Body of pancreas (tissue), 4 donors: ENCODE results near the gene PIK3CG. TPM values are rescaled to one million over a fixed set of nuclear protein-coding genes. Genes with fewer than 3 reads are reported as not detected.

Experiments used
- ATAC-seq: fragments of 150-250 bp; one replicate; pipeline ENCODE4 v1.9.1; 2016
- DNase-seq, 4 donors: peaks; one replicate each; pipeline ENCODE4 v3.0.0-alpha.2; 2019
- H3K27ac ChIP-seq, 4 donors: fragments of 200-600 bp; sonication (generic); 1 replicate in 3 of 4; 2 replicates in 1 of 4; pipeline versions ENCODE4 v1.5.1 to v1.6.1; 2016 to 2019; ENCODE audit warnings: mild to moderate bottlenecking in 1 of 4, mixed read lengths in 1 of 4, moderate library complexity in 1 of 4
- H3K27me3 ChIP-seq, 2 donors: fragments of 200-600 bp; sonication (generic); one replicate each; pipeline ENCODE4 v1.6.0; 2016; ENCODE audit warnings: mild to moderate bottlenecking in 1 of 2
- H3K36me3 ChIP-seq, 2 donors: fragments of 200-600 bp; sonication (generic); replicated peaks in 1 of 2; 2 replicates each; pipeline ENCODE4 v1.5.1; 2016; ENCODE audit warnings: low read depth in 2 of 2; ENCODE audit not compliant: insufficient read depth in 1 of 2
- H3K4me1 ChIP-seq: fragments of 200-600 bp; sonication (generic); one replicate; pipeline ENCODE4 v1.6.0; 2016
- H3K4me3 ChIP-seq, 2 donors: fragments of 200-600 bp; sonication (generic); 1 replicate in 1 of 2; 2 replicates in 1 of 2; pipeline ENCODE4 v1.5.1; 2016 to 2019
- H3K9me3 ChIP-seq, 3 donors: fragments of 200-600 bp; sonication (generic); 1 replicate in 2 of 3; 2 replicates in 1 of 3; pipeline ENCODE4 v1.5.1; 2016
- CTCF ChIP-seq, 7 experiments: fragments of 450-650 bp in 4 of 7; fragments of 200-600 bp in 3 of 7; sonication (generic) in 3 of 7; IDR thresholded peaks; one replicate each; pipeline ENCODE4 v1.5.1; 2016 to 2019; ENCODE audit warnings: antibody characterized with exemption in 7 of 7
- POLR2A ChIP-seq, 3 donors: fragments of 450-650 bp; IDR thresholded peaks; one replicate each; pipeline ENCODE4 v1.6.1; 2016; ENCODE audit warnings: antibody characterized with exemption in 3 of 3, mild to moderate bottlenecking in 2 of 3
- WGBS, 2 donors: methylation state at CpG; one replicate each; pipeline ENCODE4 v1.1.5; 2017; 5-methylcytosine and 5-hydroxymethylcytosine counted together
- intact Hi-C: fragments of 100-400 bp; cut with DNase I; formaldehyde crosslinking; loops from one replicate; pipeline ENCODE4 v1.15.1; 2023
- total RNA-seq, 2 donors: library from RNA; depleted of rRNA; stranded (reverse); fragments of >200 nt; gene quantifications; one replicate each; pipeline ENCODE4 v1.1.0, GENCODE V29; 2016

The PIK3CG gene
- total RNA-seq, 2 donors from 2014 or later: 0.66 to 3.1 TPM

GRCh38 chr7:106887421-106887820 is 22.3 kb downstream of the PIK3CG start:
- no peaks in the 10 kb centered on the region for H3K27me3 ChIP-seq
- ATAC-seq (no peak), DNase-seq (no peak)
- intact Hi-C loops: no loop called here
- no peak for TF ChIP-seq CTCF (IDR thresholded peaks at IDR 0.05)
- WGBS, 2 donors: 9 to 17% methylated on average over 1 of the region's 1 CpG
- H3K4me3 ChIP-seq: no peak overlapping the region
- H3K4me1 ChIP-seq: no peaks in the 10 kb centered on the region
- no peaks in the 10 kb centered on the region for H3K9me3 ChIP-seq
- H3K36me3 ChIP-seq: no peaks in the 10 kb centered on the region
- H3K27ac ChIP-seq: no peak overlapping the region

- no peaks in the 10 kb centered on the region for H3K36me3 ChIP-seq
- DNase-seq (no peak), ATAC-seq (no peak)
- 73 to 74% methylated on average over 5 of the region's 5 CpGs for WGBS, 2 donors
- no peaks in the 10 kb centered on the region for H3K9me3 ChIP-seq
- H3K4me3 ChIP-seq: no peak overlapping the region
- intact Hi-C loops: no loop called here
- no peaks in the 10 kb centered on the region for H3K27me3 ChIP-seq
- TF ChIP-seq CTCF (IDR thresholded peaks at IDR 0.05) (no peak), POLR2A (IDR thresholded peaks at IDR 0.05) (no peak)
- H3K4me1 ChIP-seq: no peaks in the 10 kb centered on the region
- no peak overlapping the region for H3K27ac ChIP-seq
Measured at GRCh38 chr7:106888204-106888603, 23.1 kb downstream of the PIK3CG start.

- H3K27me3 ChIP-seq: no peaks in the 10 kb centered on the region
- H3K4me3 ChIP-seq: no peak overlapping the region
- no peaks in the 10 kb centered on the region for H3K4me1 ChIP-seq
- ATAC-seq: no peak
- H3K9me3 ChIP-seq: no peaks in the 10 kb centered on the region
- intact Hi-C loops: no loop called here
- no peak overlapping the region for H3K27ac ChIP-seq
- no peak for TF ChIP-seq POLR2A (IDR thresholded peaks at IDR 0.05)
- TF ChIP-seq CTCF (IDR thresholded peaks at IDR 0.05): no peak
- H3K36me3 ChIP-seq: no peaks in the 10 kb centered on the region
- DNase-seq: no peak
- 82 to 90% methylated on average over 2 of the region's 2 CpGs for WGBS, 2 donors
Measured at GRCh38 chr7:106890952-106891351, 25.9 kb downstream of the PIK3CG start.

- DNase-seq (no peak), ATAC-seq (no peak)
- Histone ChIP-seq H3K36me3 (no peaks in the 10 kb centered on the region), H3K4me3 (no peak overlapping the region), H3K9me3 (no peaks in the 10 kb centered on the region), H3K4me1 (no peaks in the 10 kb centered on the region), H3K27ac (no peak overlapping the region), H3K27me3 (no peaks in the 10 kb centered on the region)
- TF ChIP-seq POLR2A (IDR thresholded peaks at IDR 0.05): no peak
- TF ChIP-seq CTCF (IDR thresholded peaks at IDR 0.05): no peak
- 63 to 74% methylated on average over 8 of the region's 8 CpGs for WGBS, 2 donors
- intact Hi-C loops: no loop called here
Measured at GRCh38 chr7:106891548-106892410, 26.7 kb downstream of the PIK3CG start.

- no peaks in the 10 kb centered on the region for H3K4me1 ChIP-seq
- no peaks in the 10 kb centered on the region for H3K9me3 ChIP-seq
- no peak for TF ChIP-seq CTCF (IDR thresholded peaks at IDR 0.05)
- TF ChIP-seq POLR2A (IDR thresholded peaks at IDR 0.05): no peak
- H3K4me3 ChIP-seq: no peak overlapping the region
- no peak for ATAC-seq
- DNase-seq: no peak
- H3K27me3 ChIP-seq: no peaks in the 10 kb centered on the region
- H3K27ac ChIP-seq: no peak overlapping the region
- intact Hi-C loops: no loop called here
- no peaks in the 10 kb centered on the region for H3K36me3 ChIP-seq
- 61% methylated on average over 2 of the region's 2 CpGs for WGBS, 2 donors
Measured at GRCh38 chr7:106893591-106893990, 28.5 kb downstream of the PIK3CG start.
